Astrocyte of the hippocampus (primary cell): Measurements from ENCODE around the gene AURKB.

Experiments used
- DNase-seq: peaks from one replicate; pipeline ENCODE4 v3.0.0; 2011; ENCODE audit warnings: low read depth, low spot score

The AURKB gene

GRCh38 chr17:8162233-8162996 lies 48.0 kb downstream of the AURKB start, which contains the start of gene VAMP2:
Gene VAMP2 (minus strand): TSS chr17:8162948. CDS start chr17:8162879, 69 bp downstream.
- peak; percentile 90 for DNase-seq

GRCh38 chr17:8161289-8162232 lies 48.8 kb downstream of the AURKB start:
- DNase-seq: no peak

- no peak for DNase-seq
These were observed 49.6 kb downstream of the AURKB start for GRCh38 chr17:8160741-8161221.

- no peak for DNase-seq
These were observed 50.2 kb downstream of the AURKB start for GRCh38 chr17:8160224-8160577.

GRCh38 chr17:8159459-8160223 lies 50.7 kb downstream of the AURKB start:
- DNase-seq: no peak

- no peak for DNase-seq
These were observed 51.4 kb downstream of the AURKB start for GRCh38 chr17:8159032-8159400.

- DNase-seq: peak; percentile 93
These were observed 51.9 kb downstream of the AURKB start for GRCh38 chr17:8158267-8159031.

- DNase-seq: peak; percentile 100
These were observed 54.0 kb downstream of the AURKB start for GRCh38 chr17:8156246-8156992.

- no peak for DNase-seq
These were observed 54.5 kb downstream of the AURKB start for GRCh38 chr17:8155996-8156245.

GRCh38 chr17:8155231-8155995 lies 55.0 kb downstream of the AURKB start:
- DNase-seq: no peak
